ENCODE measurements around the gene BAIAP2L1. TPM values are rescaled to one million over a fixed set of nuclear protein-coding genes. Genes with fewer than 3 reads are reported as not detected.

Gene BAIAP2L1
- total RNA-seq, 3 donors from 2014 or later: 1.3 to 11.0 (median 8.5) TPM

- H3K4me3 ChIP-seq: no peak overlapping the region
- intact Hi-C loops (cut with DNase I; ENCODE audit: low total_unique reads): loop anchor here (10.0 kb wide), 1 partner anchor 668 kb away; no protein-coding TSS in a partner anchor
- H3K9me3 ChIP-seq: no peaks in the 10 kb centered on the region
- TF ChIP-seq POLR2A (IDR thresholded peaks at IDR 0.05) (no peak), POLR2AphosphoS5 (IDR thresholded peaks at IDR 0.05) (no peak)
- H3K36me3 ChIP-seq: no peaks in the 10 kb centered on the region
- DNase-seq (ENCODE audit: low spot score in 2 of 2): no peak
- H3K27ac ChIP-seq: no peak overlapping the region
- H3K4me1 ChIP-seq: no peaks in the 10 kb centered on the region
- H3K27me3 ChIP-seq: no peaks in the 10 kb centered on the region
Observed at GRCh38 chr7:98396768-98397167, 4.1 kb downstream of the BAIAP2L1 start.

GRCh38 chr7:98395951-98396350, 4.9 kb downstream of the BAIAP2L1 start:
- intact Hi-C loops (cut with DNase I; ENCODE audit: low total_unique reads): loop anchor here (10.0 kb wide), 1 partner anchor 669 kb away; no protein-coding TSS in a partner anchor
- no peaks in the 10 kb centered on the region for H3K9me3 ChIP-seq
- no peaks in the 10 kb centered on the region for H3K27me3 ChIP-seq
- H3K4me3 ChIP-seq: no peak overlapping the region
- no peaks in the 10 kb centered on the region for H3K36me3 ChIP-seq
- no peak for DNase-seq (ENCODE audit: low spot score in 2 of 2)
- no peaks in the 10 kb centered on the region for H3K4me1 ChIP-seq
- no peak overlapping the region for H3K27ac ChIP-seq
- TF ChIP-seq CTCF (IDR thresholded peaks at IDR 0.05): no peak
- TF ChIP-seq POLR2A (IDR thresholded peaks at IDR 0.05): no peak
- no peak for TF ChIP-seq POLR2AphosphoS5 (IDR thresholded peaks at IDR 0.05)

- Histone ChIP-seq H3K36me3 (no peaks in the 10 kb centered on the region), H3K27ac (no peak overlapping the region), H3K9me3 (no peaks in the 10 kb centered on the region), H3K4me3 (no peak overlapping the region), H3K4me1 (no peaks in the 10 kb centered on the region), H3K27me3 (no peaks in the 10 kb centered on the region)
- DNase-seq (ENCODE audit: low spot score in 2 of 2): no peak
- TF ChIP-seq CTCF (IDR thresholded peaks at IDR 0.05) (no peak), POLR2AphosphoS5 (IDR thresholded peaks at IDR 0.05) (no peak), POLR2A (IDR thresholded peaks at IDR 0.05) (no peak)
- intact Hi-C loops (cut with DNase I; ENCODE audit: low total_unique reads): loop anchor here (10.0 kb wide), 1 partner anchor 669 kb away; no protein-coding TSS in a partner anchor
Observed at GRCh38 chr7:98395481-98395880, 5.4 kb downstream of the BAIAP2L1 start.

GRCh38 chr7:98394377-98394836, 6.5 kb downstream of the BAIAP2L1 start:
- intact Hi-C loops (cut with DNase I; ENCODE audit: low total_unique reads): loop anchor here (10.0 kb wide), 1 partner anchor 670 kb away; no protein-coding TSS in a partner anchor

GRCh38 chr7:98387544-98388226, 13.2 kb downstream of the BAIAP2L1 start:
- H3K4me1 ChIP-seq: no peaks in the 10 kb centered on the region
- intact Hi-C loops (cut with DNase I; ENCODE audit: low total_unique reads): no loop called here
- DNase-seq (ENCODE audit: low spot score in 2 of 2): no peak
- no peaks in the 10 kb centered on the region for H3K36me3 ChIP-seq
- H3K27ac ChIP-seq: no peak overlapping the region
- no peaks in the 10 kb centered on the region for H3K27me3 ChIP-seq
- H3K9me3 ChIP-seq: no peaks in the 10 kb centered on the region
- TF ChIP-seq POLR2AphosphoS5 (IDR thresholded peaks at IDR 0.05) (no peak), POLR2A (IDR thresholded peaks at IDR 0.05) (no peak), CTCF (IDR thresholded peaks at IDR 0.05) (no peak)
- H3K4me3 ChIP-seq: no peak overlapping the region

More at GRCh38 chr7:98394377-98394836, 6.5 kb downstream of the BAIAP2L1 start:
- H3K27me3 ChIP-seq: no peaks in the 10 kb centered on the region
- H3K4me1 ChIP-seq: no peaks in the 10 kb centered on the region
- no peak overlapping the region for H3K4me3 ChIP-seq
- no peaks in the 10 kb centered on the region for H3K9me3 ChIP-seq
- H3K36me3 ChIP-seq: no peaks in the 10 kb centered on the region
- no peak for DNase-seq (ENCODE audit: low spot score in 2 of 2)
- no peak for TF ChIP-seq CTCF (IDR thresholded peaks at IDR 0.05)
- TF ChIP-seq POLR2AphosphoS5 (IDR thresholded peaks at IDR 0.05): no peak
- TF ChIP-seq POLR2A (IDR thresholded peaks at IDR 0.05): no peak
- no peak overlapping the region for H3K27ac ChIP-seq
